Activated CD4-positive, alpha-beta T cell treated with anti-CD3 and anti-CD28 coated beads, Interleukin-2, amount 10 ng/mL, durations not matched to agents 7 days and 5 days (primary cell): ENCODE measurements around the gene ARL5A. TPM values are rescaled to one million over a fixed set of nuclear protein-coding genes. Genes with fewer than 3 reads are reported as not detected.

Source experiments
- CTCF ChIA-PET: fragments of 350-600 bp; sonication (Branson Sonifier 250); formaldehyde crosslinking; loops from one replicate; lab custom pipeline; 2021; ENCODE audit warnings: antibody characterized with exemption; lab: Charles Lee
- POLR2A ChIA-PET: fragments of 350-600 bp; sonication (Branson Sonifier 250); formaldehyde crosslinking; loops from one replicate; lab custom pipeline; 2021; ENCODE audit warnings: antibody characterized with exemption; lab: Charles Lee
- DNase-seq: peaks from one replicate; pipeline ENCODE4 v3.0.0-alpha.2; 2020
- H3K27ac Mint-ChIP-seq: one replicate; pipeline ENCODE4 v1.8.0; 2021; ENCODE audit warnings: mild to moderate bottlenecking, moderate library complexity, mixed read lengths
- H3K27me3 Mint-ChIP-seq: one replicate; pipeline ENCODE4 v1.8.0; 2021; ENCODE audit warnings: mixed read lengths
- H3K36me3 Mint-ChIP-seq: one replicate; pipeline ENCODE4 v1.8.0; 2021; ENCODE audit warnings: low read depth, mixed read lengths
- H3K4me1 Mint-ChIP-seq: one replicate; pipeline ENCODE4 v1.8.0; 2021; ENCODE audit warnings: mixed read lengths
- H3K4me3 Mint-ChIP-seq: one replicate; pipeline ENCODE4 v1.8.0; 2021; ENCODE audit warnings: mild to moderate bottlenecking, moderate library complexity, mixed read lengths
- H3K9me3 Mint-ChIP-seq: one replicate; pipeline ENCODE4 v1.8.0; 2021; ENCODE audit warnings: mixed read lengths
- total RNA-seq, 2 experiments: library from RNA; stranded (reverse); gene quantifications; one replicate each; pipeline ENCODE4 v1.2.3, GENCODE V29; 2021

Gene ARL5A
- total RNA-seq, 2 experiments from 2014 or later: 47.4 to 49.0 TPM

GRCh38 chr2:151786483-151786882 lies 41.7 kb downstream of the ARL5A start:
- ChIA-PET CTCF (no interaction called here), POLR2A (no interaction called here)
- peaks cover 13% of the 10 kb centered on the region for H3K36me3 Mint-ChIP-seq
- H3K4me3 Mint-ChIP-seq: no peak overlapping the region
- no peaks in the 10 kb centered on the region for H3K27me3 Mint-ChIP-seq
- H3K9me3 Mint-ChIP-seq: no peaks in the 10 kb centered on the region
- DNase-seq: no peak
- no peaks in the 10 kb centered on the region for H3K4me1 Mint-ChIP-seq
- H3K27ac Mint-ChIP-seq: no peak overlapping the region

DNA sequence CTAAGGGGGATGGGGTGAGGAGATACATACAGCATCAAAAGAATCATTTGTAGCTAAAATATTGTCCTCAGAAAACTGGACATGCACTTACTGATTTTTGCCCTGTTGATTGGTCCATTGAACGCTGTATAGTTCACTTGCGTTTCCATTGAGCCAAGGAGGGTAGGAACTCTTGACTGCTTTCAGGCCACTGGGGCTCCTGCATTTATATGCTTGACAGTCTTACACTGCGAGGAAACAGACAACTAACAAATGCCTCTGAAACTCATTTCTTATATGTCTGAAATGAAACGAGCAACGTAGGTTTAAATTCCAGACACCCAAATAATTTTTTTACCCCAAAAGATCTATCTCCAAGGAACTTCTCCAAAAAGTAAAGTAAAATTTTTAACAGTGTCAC lies 42.1 kb downstream of the ARL5A start:
- ChIA-PET CTCF (no interaction called here), POLR2A (no interaction called here)
- Mint-ChIP-seq H3K27me3 (no peaks in the 10 kb centered on the region), H3K4me3 (no peak overlapping the region), H3K4me1 (no peaks in the 10 kb centered on the region), H3K27ac (no peak overlapping the region), H3K36me3 (peaks cover 12% of the 10 kb centered on the region), H3K9me3 (no peaks in the 10 kb centered on the region)
- DNase-seq: no peak

DNA sequence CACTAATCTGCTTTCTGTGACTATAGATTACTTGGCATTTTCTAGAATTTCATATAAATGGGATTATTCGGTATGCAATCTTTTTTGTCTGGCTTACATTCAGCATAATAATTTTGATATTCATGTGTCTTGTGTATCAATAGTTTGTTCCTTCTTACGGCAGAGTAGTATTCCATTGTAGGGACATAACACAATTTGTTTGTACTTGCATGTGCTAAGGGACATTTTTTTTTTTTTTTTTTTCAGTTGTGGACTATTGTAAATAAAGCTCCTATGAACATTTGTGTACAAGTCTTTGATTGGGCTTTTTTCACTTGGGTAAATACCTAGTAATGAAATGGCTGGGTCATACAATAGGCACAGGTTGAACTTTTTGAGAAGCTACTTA lies 45.1 kb downstream of the ARL5A start:
- CTCF ChIA-PET: interaction anchor here (0.9 kb wide), 1 partner anchor 20 kb away, joined by 4 read pairs; no protein-coding TSS in a partner anchor
- no peaks in the 10 kb centered on the region for H3K4me1 Mint-ChIP-seq
- H3K27me3 Mint-ChIP-seq: no peaks in the 10 kb centered on the region
- H3K9me3 Mint-ChIP-seq: peaks cover 3% of the 10 kb centered on the region
- H3K36me3 Mint-ChIP-seq: peaks cover 28% of the 10 kb centered on the region
- no peak for DNase-seq
- no peak overlapping the region for H3K27ac Mint-ChIP-seq
- H3K4me3 Mint-ChIP-seq: no peak overlapping the region
- POLR2A ChIA-PET: no interaction called here

DNA sequence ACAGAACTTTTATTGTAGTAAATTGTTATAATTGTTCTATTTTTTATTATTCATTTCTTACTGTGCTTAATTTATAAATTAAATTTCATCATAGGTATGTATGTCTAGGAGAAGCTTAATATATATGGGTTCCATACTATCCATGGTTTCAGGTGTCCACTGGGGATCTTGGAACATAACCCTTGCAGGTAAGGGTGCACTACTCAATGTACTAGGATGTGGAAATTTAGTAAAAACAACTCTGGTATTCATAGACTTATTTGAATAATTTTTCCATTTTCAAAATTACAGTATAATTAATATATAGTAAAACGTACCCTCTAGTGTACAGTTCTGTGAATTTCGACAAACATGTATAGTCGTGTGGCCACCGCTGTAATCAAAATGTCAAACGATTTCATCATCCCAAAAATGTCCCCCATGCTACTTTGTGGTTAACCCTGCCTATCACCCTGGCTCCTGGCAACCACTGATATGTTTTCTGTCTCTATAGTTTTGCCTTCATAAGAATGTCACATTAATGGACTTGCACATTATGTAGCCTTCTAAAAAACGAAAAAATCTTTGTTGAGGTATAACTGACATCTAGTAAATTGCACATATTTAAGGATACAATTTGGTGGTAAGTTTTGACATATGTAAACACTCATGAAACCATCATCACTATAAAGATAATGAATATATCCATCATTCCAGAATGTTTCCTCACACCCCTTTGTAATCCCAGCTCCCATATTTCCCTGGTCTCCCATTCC lies 45.7 kb downstream of the ARL5A start:
- H3K27me3 Mint-ChIP-seq: no peaks in the 10 kb centered on the region
- POLR2A ChIA-PET: no interaction called here
- H3K27ac Mint-ChIP-seq: no peak overlapping the region
- H3K36me3 Mint-ChIP-seq: peaks cover 28% of the 10 kb centered on the region
- no peak overlapping the region for H3K4me3 Mint-ChIP-seq
- CTCF ChIA-PET: interaction anchor here (0.9 kb wide), 1 partner anchor 20 kb away, joined by 4 read pairs; no protein-coding TSS in a partner anchor
- H3K4me1 Mint-ChIP-seq: no peaks in the 10 kb centered on the region
- DNase-seq: no peak
- H3K9me3 Mint-ChIP-seq: peaks cover 3% of the 10 kb centered on the region

- POLR2A ChIA-PET: no interaction called here
- no peak for DNase-seq
- Mint-ChIP-seq H3K4me1 (no peaks in the 10 kb centered on the region), H3K9me3 (peaks cover 3% of the 10 kb centered on the region), H3K27ac (no peak overlapping the region), H3K27me3 (no peaks in the 10 kb centered on the region), H3K36me3 (peaks cover 31% of the 10 kb centered on the region), H3K4me3 (no peak overlapping the region)
- CTCF ChIA-PET: no interaction called here
Measured at GRCh38 chr2:151781642-151782041, 46.6 kb downstream of the ARL5A start.

- H3K4me1 Mint-ChIP-seq: no peaks in the 10 kb centered on the region
Measured at GRCh38 chr2:151780938-151781337, 47.3 kb downstream of the ARL5A start.

GRCh38 chr2:151777935-151778334 lies 50.3 kb downstream of the ARL5A start:
- H3K4me3 Mint-ChIP-seq: no peak overlapping the region
- CTCF ChIA-PET: interaction anchor here (0.7 kb wide), 1 partner anchor 9 kb away, joined by 5 read pairs; no protein-coding TSS in a partner anchor
- no peak overlapping the region for H3K27ac Mint-ChIP-seq
- H3K36me3 Mint-ChIP-seq: peaks cover 41% of the 10 kb centered on the region
- H3K27me3 Mint-ChIP-seq: no peaks in the 10 kb centered on the region
- no peaks in the 10 kb centered on the region for H3K4me1 Mint-ChIP-seq
- peaks cover 3% of the 10 kb centered on the region for H3K9me3 Mint-ChIP-seq
- POLR2A ChIA-PET: no interaction called here
- DNase-seq: no peak

More at GRCh38 chr2:151780938-151781337, 47.3 kb downstream of the ARL5A start:
- CTCF ChIA-PET: no interaction called here
- Mint-ChIP-seq H3K27ac (no peak overlapping the region), H3K9me3 (peaks cover 3% of the 10 kb centered on the region), H3K4me3 (no peak overlapping the region), H3K27me3 (no peaks in the 10 kb centered on the region), H3K36me3 (peaks cover 37% of the 10 kb centered on the region)
- DNase-seq: no peak
- POLR2A ChIA-PET: no interaction called here

DNA sequence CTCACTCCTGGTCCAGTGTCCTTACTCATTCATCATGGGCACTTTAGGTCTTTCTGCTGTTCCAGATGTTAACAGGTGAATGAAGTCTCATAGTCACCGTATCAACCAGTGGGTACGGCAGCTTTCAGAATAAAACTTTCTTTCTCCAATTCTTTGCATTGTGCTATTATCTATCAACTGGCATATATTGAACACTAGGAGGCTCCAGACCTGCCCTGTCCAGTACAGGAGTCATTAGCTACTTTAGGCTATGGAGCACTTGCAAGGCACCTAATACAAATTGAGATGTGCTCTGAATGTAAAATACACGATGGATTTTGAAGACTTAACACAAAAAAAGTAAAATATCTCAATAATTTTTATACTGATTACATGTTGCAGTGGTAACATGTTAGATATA lies 50.7 kb downstream of the ARL5A start:
- H3K4me1 Mint-ChIP-seq: no peaks in the 10 kb centered on the region
- CTCF ChIA-PET: interaction anchor here (0.7 kb wide), 1 partner anchor 9 kb away, joined by 5 read pairs; no protein-coding TSS in a partner anchor
- H3K36me3 Mint-ChIP-seq: peaks cover 39% of the 10 kb centered on the region
- POLR2A ChIA-PET: no interaction called here
- H3K4me3 Mint-ChIP-seq: no peak overlapping the region
- DNase-seq: no peak
- H3K9me3 Mint-ChIP-seq: peaks cover 3% of the 10 kb centered on the region
- H3K27ac Mint-ChIP-seq: no peak overlapping the region
- no peaks in the 10 kb centered on the region for H3K27me3 Mint-ChIP-seq

- Mint-ChIP-seq H3K36me3 (peaks cover 39% of the 10 kb centered on the region), H3K27me3 (no peaks in the 10 kb centered on the region), H3K27ac (no peak overlapping the region), H3K4me1 (no peaks in the 10 kb centered on the region), H3K9me3 (peaks cover 3% of the 10 kb centered on the region), H3K4me3 (no peak overlapping the region)
- no peak for DNase-seq
- CTCF ChIA-PET: interaction anchor here (0.6 kb wide), 1 partner anchor 12 kb away, joined by 3 read pairs; no protein-coding TSS in a partner anchor
- POLR2A ChIA-PET: no interaction called here
Measured at GRCh38 chr2:151776367-151776766, 51.9 kb downstream of the ARL5A start.

GRCh38 chr2:151775057-151775740 lies 53.0 kb downstream of the ARL5A start:
- Mint-ChIP-seq H3K4me3 (no peak overlapping the region), H3K27ac (no peak overlapping the region), H3K36me3 (peaks cover 36% of the 10 kb centered on the region), H3K9me3 (peaks cover 3% of the 10 kb centered on the region), H3K4me1 (no peaks in the 10 kb centered on the region), H3K27me3 (no peaks in the 10 kb centered on the region)
- ChIA-PET POLR2A (no interaction called here), CTCF (no interaction called here)
- no peak for DNase-seq

DNA sequence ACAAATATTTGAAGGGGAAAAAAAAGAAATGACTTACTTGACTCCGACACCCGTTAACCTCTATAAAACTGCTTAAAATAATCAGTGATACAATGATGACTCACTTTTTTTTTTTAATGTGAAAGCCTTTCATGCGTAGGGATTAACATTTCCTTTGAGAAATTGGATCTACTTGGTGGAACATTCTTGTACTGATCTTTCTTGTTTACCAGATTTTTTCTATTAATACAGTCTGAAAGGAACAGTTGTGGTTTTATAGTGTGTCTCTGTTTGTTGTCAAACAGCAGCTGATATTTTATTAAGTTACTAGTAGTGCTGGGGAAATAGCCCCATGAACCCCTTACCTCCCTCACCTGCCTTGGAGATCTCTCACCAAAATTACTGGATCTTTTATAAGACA lies 53.7 kb downstream of the ARL5A start:
- ChIA-PET POLR2A (no interaction called here), CTCF (no interaction called here)
- Mint-ChIP-seq H3K4me1 (no peaks in the 10 kb centered on the region), H3K27me3 (no peaks in the 10 kb centered on the region), H3K9me3 (no peaks in the 10 kb centered on the region), H3K36me3 (peaks cover 29% of the 10 kb centered on the region), H3K27ac (no peak overlapping the region), H3K4me3 (no peak overlapping the region)
- DNase-seq: no peak

DNA sequence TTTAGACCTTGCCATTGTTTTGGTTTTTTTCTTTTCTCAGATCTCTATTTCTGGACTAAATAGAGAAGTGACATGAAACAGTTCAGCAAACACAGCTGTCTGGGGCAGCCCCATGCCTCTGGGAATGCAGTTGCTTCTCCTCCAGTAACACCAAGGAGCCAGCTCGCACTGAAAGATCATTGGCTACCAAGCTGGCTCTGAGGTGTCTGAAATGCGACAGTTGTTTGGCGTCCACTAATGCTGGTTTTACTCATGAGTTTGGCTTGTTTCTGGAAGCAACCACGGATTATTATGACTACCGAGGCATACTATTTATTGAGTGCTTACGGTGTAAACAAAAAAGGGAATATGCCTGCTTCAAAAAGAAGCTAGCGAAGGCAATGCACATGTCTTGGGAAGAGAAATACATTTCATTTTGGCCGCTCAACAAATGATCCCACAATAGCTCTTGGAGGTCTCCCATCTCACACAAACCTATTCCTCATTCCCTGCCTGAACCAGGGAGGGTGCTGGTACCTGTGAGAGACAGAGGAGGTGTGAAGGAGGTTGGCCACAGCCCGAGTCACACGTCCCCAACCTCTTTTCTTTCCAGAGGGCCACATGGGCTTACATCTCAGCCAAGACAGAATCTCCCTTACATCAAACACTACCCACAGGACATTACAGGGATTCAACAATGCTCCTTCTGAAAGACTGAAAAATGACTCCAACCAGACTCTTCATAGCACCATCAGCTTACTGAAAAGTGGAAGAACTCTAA lies 56.4 kb downstream of the ARL5A start:
- Mint-ChIP-seq H3K27ac (no peak overlapping the region), H3K36me3 (peaks cover 15% of the 10 kb centered on the region), H3K9me3 (no peaks in the 10 kb centered on the region), H3K4me3 (no peak overlapping the region), H3K27me3 (no peaks in the 10 kb centered on the region), H3K4me1 (no peaks in the 10 kb centered on the region)
- POLR2A ChIA-PET: no interaction called here
- CTCF ChIA-PET: no interaction called here
- no peak for DNase-seq

DNA sequence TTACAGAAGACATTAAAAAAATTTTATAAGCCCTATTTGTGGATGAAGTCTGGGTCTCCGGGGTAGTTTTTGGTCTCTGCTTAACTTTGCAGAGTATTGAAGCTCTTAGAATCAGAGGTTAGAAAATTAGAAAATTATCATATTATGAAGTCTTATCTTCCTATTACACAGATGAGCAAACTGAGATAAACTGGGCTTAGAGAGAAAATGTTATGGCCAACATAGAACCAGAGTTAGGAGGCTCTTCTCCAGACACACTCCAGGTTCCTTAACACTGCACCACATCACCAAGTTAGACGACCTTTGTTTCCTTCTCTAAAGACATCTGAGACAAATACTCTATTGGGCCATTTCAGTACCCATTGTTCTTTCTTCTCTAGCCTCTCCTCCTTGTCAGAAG lies 57.2 kb downstream of the ARL5A start:
- Mint-ChIP-seq H3K4me1 (peaks cover 5% of the 10 kb centered on the region), H3K9me3 (no peaks in the 10 kb centered on the region), H3K36me3 (peaks cover 9% of the 10 kb centered on the region), H3K4me3 (no peak overlapping the region), H3K27me3 (no peaks in the 10 kb centered on the region), H3K27ac (no peak overlapping the region)
- ChIA-PET CTCF (interaction anchor here (0.6 kb wide), 1 partner anchor 1627 kb away, joined by 3 read pairs; no protein-coding TSS in a partner anchor), POLR2A (no interaction called here)
- DNase-seq: no peak
